Body of pancreas (tissue), 4 donors: ENCODE results near the gene NGF.

Source experiments
- CTCF ChIP-seq, 7 experiments: fragments of 450-650 bp in 4 of 7; fragments of 200-600 bp in 3 of 7; sonication (generic) in 3 of 7; IDR thresholded peaks; one replicate each; pipeline ENCODE4 v1.5.1; 2016 to 2019; ENCODE audit warnings: antibody characterized with exemption in 7 of 7
- POLR2A ChIP-seq, 3 donors: fragments of 450-650 bp; IDR thresholded peaks; one replicate each; pipeline ENCODE4 v1.6.1; 2016; ENCODE audit warnings: antibody characterized with exemption in 3 of 3, mild to moderate bottlenecking in 2 of 3

GRCh38 chr1:115313182-115313581 lies 24.9 kb downstream of the NGF start:
- TF ChIP-seq CTCF (IDR thresholded peaks at IDR 0.05), result no peak
- no peak for TF ChIP-seq POLR2A (IDR thresholded peaks at IDR 0.05)
